GM19455 (cell line): ENCODE measurements around the gene SH3BGRL3.

Experiments used
- ATAC-seq: cut with Tn5 transposase; IDR thresholded peaks from one replicate; pipeline ENCODE4 v1.9.1; 2021; ENCODE audit not compliant: unreplicated experiment

SH3BGRL3 gene

DNA sequence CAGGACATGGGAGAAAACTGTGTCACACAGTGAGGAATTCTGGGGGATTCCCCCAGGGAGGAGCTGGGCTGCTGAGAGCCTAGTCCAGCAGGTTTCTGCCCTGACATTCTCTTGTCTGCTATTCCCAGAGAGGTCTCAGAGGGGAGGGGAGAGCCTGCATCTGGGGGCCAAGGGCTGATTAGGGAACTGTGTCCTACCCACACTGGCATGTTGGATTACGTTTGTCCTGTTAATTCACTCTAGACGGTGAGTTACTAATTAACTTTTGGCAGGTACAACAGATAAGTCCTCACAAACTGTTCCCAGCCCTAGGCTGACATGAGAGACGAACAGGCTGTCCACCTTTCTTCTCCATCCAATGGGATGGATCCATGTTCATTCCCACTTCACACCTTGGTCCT lies 2.6 kb upstream of the SH3BGRL3 start:
- ATAC-seq = no peak

DNA sequence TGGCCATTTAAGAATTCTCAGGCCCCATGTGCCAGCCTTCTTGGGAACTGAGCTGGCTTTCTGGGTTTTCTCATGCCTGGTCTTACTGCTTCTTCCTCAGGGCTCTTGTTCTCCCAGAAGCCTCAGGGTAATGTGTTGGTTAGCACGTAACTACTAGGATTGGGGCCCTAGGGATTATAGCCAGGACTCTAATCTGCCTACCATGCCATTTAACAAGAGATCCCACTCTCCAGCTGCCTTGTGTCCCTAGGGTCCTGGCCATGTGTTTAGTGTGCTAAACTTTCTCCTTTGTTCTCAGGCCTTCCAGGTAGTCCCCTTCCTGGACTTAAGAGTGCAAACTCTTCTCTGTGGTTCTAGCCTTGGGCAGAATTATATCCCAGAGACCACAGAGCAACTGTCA lies 2.2 kb upstream of the SH3BGRL3 start:
- no peak for ATAC-seq

DNA sequence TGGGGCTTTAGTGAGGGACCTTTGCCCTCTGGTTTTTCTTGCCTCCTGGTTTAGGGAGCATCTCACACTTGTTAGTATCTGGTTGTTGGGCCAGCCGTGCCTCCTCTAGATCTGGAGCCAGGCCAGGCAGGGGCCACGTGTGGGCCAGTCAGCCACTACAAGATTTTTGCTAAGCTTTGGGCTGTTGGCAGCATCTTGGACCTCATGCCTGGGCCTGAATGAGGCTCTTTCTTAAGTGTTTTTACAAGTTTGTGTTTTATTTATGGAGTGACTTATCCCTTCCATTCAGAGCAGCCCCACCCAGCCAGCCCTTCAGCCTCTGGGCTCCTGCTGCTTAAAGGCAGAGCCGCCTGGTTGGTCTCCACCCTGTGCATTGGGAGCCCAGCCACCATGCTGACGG lies 1.6 kb upstream of the SH3BGRL3 start:
- no peak for ATAC-seq

DNA sequence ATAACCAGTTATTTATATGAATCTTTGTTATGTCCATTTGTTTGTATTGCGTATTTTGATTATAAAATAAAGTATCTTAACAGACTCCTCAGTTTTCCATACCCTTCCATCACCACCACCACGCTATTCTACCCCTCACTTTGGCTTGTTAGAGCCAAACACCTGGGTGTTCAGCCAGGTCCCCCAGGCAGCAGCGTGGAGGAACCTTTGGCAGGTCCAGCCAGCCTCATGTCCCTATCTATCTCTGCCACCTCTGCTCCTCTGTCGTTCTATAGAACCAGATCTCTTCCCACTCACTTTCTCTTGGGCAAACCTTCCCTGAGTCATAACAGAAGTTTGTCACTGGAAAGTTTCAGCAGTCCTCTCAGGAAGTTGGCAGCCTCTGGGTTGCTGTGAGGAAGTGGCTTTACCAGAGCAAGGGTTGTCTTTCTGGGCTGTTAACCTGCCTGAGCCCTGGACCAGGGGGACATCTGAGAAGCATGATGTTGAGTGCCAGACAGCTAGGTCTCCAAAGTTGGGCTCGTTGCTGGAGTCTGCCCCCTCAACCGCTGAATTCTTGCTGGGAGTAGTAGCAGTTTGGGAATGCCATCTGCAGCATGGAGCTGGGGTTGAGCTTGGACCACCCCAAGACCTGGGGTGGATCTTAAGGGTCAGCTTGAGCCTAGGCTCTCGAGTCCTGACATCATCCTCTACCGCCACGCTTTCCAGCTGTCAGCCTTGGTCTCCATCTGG lies 996 bp upstream of the SH3BGRL3 start:
- ATAC-seq = no peak

DNA sequence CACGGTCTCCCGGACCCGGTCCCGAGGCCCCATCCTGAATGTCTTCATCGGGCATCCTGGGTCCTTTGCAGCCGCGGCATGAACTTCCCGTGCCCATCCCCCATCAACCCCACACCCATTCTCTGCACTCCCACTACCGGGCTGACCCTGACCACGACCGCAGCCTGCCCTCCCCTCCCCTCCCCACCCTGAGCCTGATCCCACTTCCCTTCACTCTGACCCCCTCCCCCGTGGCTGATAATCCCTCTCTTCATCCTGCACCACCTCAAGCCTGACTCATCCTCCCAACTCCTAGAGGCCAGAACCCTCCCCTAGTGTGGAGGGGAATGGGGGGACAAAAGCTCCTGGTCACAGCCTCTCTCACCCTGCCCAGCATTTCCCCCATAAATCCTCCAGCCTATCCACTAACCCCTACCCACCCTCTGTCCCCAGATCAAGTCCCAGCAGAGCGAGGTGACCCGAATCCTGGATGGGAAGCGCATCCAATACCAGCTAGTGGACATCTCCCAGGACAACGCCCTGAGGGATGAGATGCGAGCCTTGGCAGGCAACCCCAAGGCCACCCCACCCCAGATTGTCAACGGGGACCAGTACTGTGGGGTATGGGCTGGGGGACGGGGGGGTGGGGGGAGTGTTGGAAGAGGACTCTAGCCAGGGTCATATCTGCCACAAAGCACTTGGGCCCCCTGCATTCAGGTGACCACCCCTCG lies 602 bp downstream of the SH3BGRL3 start:
- no peak for ATAC-seq

DNA sequence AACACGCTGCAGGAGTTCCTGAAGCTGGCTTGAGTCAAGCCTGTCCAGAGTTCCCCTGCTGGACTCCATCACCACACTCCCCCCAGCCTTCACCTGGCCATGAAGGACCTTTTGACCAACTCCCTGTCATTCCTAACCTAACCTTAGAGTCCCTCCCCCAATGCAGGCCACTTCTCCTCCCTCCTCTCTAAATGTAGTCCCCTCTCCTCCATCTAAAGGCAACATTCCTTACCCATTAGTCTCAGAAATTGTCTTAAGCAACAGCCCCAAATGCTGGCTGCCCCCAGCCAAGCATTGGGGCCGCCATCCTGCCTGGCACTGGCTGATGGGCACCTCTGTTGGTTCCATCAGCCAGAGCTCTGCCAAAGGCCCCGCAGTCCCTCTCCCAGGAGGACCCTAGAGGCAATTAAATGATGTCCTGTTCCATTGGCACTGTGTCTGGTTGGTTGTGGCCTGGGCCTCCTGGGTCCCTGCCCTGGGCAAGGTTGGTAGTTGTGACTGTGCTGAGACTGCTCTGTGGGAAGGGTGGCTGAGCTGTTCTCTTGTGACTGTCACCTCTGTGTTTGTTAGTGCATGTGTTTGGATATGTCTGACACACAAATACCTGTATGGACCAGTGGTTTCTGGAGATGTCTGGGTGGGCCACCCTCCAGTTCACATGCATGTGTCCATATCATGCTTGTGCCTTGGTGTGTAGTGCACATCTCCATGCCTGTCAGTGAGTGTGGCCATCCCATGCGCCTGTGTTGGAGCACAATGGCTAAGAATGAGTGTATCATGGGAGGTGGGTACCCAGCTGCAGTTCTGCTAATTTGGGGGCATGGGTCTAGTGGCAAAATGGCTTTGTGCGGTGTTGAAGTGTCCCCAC lies 1.4 kb downstream of the SH3BGRL3 start:
- no peak for ATAC-seq

DNA sequence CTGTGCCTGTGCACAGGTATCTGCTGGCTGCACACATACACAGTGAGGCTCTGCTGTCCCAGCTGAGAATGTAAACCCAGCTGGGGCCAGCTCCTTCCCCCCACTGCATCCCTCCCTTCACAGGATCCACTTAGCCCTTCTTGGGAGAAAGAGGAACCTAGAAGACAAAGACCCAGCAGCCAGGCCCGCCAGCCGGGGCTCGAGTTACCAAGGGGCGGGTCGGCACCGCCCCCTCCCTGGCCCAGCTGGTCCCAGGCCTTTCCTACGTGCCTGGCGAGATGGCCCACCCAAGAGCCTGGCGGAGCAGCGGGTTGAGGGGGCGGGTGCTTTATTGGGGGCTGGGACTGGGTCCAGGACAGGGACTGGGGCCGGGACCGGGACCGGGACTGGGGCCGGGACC lies 2.1 kb downstream of the SH3BGRL3 start:
- ATAC-seq = no peak

DNA sequence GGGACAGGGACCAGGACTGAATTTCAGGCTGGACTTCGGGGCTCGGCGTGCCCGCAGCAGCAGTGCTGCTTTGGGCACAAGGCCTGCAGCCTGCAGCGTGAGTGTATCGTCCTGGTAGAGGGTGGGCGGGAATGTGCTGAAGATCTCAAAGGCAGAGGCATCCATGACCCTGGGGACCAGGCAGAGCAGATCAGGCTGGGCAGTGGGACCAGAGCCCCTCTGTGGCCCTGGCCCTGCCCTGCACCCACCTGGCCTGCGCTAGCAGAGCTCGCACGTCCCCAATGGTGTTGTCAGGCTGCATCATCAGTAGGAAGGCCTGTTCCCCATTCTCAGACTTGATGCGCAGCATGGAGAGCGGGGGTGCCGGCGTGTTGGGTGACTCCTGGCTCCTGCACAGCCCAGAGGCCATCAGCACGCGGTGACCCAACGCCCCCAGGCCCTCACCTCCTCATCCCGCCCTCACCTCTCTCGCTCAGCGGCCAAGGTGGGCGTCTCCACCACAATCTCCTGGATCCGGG lies 2.6 kb downstream of the SH3BGRL3 start:
- ATAC-seq = no peak

DNA sequence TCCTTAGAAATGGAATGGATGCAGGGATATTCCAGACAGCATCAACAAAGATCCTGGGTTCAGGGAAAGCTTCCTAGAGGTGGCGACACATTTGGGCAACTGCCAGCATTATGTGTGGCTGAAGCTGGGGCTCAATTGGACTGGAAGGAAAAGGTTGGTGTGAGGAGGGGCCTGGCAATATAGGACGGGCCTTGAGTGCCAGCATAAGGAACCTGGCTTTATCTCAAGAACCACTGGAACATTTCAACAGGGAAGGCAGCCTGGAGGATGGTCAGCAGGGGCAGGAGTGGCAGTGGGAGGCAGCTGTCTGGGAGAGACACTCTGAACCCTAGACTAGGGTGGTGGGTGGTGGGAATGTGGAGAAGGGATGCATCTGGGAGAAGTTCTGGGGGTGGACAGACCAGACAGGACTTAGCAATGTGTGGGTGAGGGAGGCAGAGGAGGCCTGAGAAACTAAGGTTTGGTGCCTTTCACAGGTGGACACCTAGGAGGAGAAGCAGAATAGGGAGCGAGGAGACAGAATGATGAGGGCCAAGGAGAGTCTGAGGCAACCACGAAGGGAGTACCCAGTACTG lies 3.5 kb downstream of the SH3BGRL3 start:
- no peak for ATAC-seq

DNA sequence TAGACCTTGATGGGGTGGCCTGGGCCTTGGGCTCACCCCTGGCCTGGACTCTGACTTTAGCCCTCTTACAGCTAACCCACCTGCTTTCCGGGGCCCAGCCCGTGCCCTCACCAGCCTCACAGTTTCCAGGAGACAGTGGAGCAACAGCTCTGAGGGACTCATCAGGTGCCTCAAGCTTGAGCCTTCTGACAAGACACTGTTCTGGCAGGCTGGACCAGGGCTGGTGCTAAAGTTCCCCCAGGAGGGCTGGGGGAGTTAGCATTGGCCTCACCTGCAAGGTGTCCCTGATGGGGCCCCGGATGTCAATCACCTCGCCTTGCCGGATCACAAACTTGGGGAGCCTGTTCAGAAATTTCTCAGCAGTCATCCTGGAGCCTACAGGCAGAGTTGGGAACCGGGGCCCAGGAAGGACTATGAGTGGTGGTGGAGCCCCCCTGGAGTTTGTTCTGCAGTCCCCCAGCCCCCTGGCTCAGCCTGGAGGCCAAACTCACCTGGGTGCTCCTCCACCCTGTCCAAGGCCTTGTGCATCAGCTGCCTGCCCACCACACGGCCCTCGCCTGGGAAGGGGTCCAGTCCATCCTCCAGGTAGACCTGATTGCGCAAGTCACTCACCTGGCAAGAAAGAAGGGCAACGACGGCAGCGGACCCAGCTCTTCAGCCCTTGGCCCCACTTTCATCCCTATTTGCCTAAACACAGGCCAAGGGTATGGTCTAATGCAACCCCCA lies 4.1 kb downstream of the SH3BGRL3 start:
- ATAC-seq = no peak

DNA sequence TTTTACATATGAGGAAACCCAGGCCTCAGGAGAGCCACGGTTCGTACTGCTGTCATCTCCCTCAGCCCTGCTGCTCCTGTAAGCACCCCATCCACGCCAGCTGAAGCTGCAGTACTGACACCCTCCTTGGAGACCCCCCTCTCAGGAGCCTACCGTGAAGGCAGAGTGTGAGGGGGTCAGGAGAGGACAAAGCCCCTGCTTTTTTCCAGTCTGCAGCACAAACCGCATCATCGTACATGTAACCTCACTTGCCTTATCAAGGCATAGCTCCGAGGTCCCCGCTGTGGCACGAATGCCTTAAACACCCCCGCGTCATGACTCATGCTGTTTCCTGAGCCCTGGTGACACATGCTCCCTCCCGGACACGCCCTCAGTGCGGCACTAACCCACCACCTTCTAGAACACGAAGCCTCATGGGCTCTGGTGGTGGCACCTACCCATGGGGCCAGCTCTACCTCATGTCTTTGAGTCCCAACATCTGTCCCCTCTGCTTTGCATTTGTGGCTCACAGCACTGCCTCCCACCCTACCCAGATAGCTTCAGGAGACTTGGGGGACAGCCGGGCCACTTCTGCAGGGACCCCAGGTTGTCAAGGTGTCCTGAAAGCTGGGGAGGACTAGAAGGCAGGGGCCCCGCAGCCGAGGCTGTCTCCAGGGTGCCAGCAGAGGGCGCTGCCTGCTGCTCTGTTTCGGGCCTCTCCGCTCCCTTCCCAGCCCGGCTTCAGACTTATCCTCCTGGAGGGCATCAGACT lies 4.9 kb downstream of the SH3BGRL3 start:
- no peak for ATAC-seq

DNA sequence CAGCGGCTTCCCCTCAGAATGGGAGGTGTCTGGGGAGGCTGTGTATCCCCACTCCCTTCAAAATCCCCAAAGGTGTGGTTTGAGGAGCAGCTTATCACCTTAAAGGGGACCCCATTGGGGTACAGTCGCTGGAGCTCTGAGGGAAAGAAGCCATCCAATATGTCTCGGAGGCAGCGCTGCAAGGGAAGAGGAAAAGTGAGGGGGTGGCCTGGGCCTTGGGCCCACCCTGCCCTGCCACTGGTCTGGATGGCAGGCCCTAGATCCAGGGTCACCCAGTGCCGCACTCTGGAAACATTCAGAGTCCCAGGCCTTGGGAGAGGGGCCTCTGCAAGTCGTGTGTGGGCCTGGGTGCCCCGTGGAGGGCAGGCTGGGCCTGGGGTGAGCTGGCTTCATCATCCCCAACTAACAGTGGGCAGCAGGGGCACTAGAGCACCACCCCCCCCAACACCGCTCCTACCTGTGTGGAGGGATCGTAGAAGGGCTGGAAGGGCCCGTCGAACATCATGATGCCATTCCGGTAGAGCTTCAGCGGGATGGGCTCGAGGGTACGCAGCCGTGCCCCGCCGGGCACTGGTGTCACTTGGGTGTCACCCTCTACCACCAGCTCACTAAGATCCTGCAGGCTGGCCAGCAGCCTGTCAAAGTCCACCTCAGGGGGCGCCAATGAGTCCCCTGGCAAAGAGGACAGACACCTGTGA lies 5.6 kb downstream of the SH3BGRL3 start:
- ATAC-seq = no peak

DNA sequence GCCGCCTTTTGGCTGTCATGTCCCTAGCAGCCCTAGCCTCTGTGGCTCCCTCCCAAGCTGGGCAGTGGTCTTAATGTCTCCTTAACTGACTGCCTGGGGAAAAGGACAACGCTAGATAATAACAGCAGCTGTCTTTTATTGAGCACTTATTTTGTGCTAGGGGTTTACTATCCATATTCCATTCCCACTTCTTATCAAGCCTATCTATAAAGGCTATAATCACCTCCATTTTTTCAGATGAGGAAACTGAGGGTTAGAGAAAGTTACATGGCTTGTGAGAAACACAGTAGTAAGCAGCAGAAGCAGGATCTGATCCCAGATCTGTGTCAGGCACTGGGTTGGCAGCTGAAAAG lies 6.2 kb downstream of the SH3BGRL3 start:
- ATAC-seq = no peak

DNA sequence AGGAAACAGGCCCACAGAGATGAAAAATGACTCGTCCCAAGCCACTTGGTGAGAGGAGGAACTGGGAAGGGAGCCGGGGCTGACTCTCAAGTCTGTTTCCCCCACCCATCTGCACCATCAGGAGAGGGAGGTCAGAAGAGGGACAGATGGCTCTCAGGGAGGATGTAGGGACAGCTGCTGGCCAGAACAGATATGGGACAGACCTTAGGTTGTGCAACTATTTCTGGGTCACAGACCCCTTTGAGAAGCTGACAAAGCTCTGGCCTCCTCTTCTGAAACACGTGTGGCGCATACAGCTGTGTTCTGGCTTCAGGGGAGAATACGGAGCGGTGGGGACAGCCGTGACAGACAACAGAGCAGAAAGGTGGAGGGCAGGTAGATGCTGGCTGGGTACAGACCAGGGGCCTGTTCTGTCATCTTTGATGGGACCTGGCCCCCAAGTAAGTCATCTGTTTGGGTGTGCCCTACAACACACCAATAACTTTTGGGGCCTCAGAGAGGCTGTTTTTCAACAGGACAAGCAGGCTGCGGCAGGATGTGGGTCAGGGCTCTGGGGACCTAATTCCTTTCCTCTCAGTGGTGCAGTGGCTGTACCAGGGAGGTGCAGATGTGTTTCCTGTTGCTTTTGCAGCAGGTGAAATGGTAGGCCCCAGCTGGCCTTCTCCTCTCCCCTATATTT lies 7.3 kb downstream of the SH3BGRL3 start:
- ATAC-seq = no peak

DNA sequence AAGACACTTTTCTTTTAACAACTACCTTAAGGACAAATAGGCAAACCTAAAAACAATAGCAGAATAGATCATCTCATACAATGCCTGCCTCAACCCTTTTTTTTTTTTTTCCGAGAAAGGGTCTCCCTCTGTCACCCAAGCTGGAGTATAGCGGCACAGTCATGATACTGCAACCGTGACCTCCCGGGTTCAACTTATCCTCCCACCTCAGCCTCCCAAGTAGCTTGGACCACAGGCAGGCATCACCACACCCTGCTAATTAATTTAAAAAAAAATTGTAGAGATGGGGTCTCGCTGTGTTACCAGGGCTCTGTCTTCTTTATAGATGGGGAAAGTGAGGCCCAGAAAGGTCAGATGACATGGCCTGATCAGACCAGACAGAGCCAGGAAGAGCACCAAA lies 7.9 kb downstream of the SH3BGRL3 start:
- no peak for ATAC-seq

DNA sequence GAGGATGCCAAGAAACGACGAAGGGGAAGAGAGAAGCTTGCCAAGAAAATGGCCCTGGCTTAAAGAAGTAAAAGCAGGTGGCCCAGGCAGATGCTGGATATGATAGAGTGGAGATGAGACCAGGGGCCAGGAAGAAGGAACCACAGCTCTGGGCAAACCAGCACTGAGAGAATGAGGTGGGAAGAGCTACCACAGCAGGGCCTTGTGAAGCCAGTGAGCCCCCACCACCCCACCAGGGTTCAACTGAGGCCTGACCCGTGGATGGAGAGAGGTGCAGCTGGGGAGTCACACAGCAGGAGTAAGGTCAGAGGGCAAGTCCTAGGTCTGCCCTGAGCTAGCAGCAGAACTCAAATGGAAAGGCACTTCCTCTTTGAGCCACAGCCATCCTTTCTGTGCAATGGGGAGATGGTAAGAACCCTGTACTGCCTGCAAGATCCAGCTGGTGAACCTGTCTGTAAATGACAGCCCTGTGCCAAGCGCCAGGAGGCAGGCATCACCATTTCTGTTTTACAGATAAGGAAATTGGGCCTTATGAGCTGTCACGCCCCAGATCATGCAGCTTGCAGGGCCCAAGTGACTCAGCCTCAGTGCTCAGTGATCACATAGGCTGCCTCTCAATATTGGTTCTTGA lies 8.5 kb downstream of the SH3BGRL3 start:
- ATAC-seq = no peak

DNA sequence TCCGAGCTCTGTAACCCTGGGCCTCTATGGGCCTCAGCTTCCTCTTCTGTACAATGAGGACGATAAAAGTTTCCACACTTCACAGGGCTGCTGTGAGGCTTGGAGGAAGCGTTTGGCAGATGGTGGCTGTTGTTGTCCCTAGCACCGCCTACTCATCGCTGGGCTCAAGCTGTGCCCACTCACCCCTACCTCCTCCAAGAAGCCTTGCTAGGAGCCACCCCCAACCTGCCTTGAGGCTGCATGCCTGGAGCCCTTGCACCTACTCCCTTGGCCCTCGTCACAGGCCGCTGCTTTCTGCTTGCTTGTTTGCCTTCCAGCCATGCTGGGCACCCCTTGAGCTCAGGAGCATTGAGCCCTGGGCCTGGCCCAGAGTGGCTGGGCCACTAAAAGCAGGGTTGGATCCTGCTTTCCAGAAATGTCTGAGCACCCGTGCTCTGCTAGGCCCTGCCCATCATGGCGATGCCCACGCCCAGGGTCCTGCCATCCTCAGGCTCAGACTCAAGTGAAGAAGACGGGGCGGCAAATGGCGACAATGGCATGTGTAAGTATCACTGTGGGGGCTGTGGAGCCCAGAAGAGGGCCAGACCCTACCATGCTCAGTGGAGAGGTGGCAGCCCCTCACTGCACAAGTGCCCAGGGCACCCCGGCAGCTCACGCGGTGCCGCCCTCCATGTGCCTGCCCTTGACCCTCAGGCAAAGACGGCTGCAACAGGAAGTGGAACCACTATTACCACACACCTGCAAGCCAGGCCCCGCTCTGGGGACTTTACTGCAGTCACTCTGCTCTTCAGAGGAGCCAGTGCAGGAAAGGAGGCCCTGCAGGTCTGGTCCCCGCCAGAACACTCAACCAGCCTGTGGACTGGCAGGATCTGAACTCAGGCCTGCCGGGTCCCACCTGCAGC lies 9.5 kb downstream of the SH3BGRL3 start:
- ATAC-seq = peak; percentile 44
